Measurements from ENCODE around the gene ABCG5.

The ABCG5 gene

DNA sequence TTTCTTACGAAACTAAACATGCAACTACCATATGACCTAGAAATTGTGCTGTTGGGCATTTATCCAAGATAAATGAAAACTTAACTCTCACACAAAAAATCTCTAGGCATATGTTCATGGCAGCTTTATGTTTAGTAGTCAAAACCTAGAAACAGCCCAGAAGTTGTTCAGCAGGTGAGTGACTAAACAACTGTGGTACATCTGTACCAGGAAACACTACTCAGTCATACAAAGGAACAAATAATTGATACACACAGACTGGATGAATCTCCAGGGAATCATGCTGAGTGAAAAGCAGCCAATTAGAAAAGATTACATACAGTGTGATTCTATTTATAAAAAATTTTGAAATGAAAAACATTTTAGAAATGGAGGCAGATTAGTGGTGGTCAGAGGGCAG is 35.5 kb downstream of the ABCG5 start:
- DNase-seq: no peak

DNA sequence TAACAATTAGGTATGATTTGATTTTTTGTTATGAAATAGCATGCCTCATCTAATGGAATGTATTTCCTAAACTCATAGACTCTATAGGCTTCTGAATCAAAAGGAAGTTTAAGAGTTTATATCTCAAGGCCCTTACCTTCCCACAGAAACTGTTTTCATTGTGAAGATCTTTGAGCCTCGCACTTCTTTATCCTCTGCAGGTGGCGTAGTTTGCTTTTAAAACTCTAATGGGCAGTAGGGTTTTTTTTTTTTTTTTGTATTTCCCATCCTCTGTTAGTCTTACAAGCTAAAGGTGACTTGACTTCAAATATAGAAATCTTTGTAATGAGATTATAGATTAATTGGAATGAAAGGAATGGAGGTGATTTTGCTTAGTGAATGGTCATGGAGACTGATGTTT is 36.5 kb downstream of the ABCG5 start:
- DNase-seq: no peak

DNA sequence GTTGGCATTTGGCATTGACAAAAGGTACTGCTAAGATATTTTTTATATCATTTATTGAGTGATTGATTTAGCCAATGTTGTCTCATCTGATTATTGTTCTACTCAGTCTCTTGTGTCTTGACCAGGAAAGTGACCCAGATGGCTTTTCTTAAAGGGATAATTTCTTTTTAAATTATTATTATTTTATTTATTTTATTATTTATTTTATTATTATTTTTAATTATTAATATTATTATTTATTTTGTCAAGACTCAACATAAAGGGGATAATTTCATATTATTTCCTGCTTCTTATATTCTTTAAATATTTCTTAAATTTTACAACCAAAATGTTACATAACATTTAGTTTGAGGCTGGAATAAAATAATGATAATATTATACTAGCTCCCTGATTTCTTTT is 37.7 kb downstream of the ABCG5 start:
- no peak for DNase-seq

DNA sequence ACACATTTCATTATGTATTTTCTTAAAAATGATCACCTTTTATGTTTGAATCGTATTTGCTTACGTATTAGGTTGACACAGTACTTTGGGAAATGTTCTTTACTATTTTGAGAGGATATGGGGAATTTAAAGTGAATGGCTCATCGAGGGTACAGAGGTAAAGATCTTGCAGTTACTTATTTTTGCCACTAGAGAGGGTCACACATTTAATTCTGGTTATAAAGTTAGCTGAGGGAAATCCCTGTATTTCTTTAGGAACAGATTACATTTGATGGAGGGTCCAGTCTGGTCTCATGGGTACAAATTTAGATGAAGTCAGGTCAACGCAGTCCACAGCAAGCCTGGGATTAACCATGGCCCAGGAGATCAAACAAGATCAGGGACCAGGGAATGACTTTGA is 40.3 kb downstream of the ABCG5 start:
- DNase-seq: no peak

DNA sequence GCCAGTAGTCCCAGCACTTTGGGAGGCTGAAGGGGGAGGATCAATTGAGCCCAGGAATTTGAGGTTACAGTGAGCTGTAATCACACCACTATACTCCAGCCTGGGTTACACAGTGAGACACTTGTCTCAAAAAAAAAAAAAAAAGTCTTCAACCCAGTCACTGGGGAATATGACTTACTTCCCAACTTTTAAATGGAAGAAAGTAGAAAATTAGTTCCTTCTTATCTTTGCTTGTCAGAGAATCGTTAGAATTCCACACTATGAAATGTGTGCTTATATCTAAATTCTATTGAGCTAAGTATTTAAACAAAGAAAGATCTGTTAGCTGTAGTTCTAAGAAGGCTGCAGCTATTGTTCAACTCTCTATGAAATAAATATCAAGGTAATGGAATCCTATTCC is 42.4 kb downstream of the ABCG5 start:
- no peak for DNase-seq

DNA sequence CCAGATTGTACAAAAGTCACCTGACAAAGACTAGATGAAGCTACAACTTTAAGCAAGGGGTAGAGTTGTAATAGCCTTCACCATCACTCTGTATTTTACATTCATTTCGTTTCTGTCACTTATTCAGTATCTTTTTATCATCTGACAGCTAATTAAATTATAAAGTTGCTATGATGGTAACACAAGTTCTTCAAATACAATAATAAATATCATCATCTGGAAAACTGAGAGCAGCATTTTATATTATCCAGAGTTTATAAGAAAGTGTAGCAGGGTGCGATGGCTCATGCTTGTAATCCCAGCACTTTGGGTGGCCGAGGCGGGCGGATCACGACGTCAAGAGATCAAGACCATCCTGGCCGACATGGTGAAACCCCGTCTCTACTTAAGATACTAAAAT is 43.7 kb downstream of the ABCG5 start:
- DNase-seq: no peak

DNA sequence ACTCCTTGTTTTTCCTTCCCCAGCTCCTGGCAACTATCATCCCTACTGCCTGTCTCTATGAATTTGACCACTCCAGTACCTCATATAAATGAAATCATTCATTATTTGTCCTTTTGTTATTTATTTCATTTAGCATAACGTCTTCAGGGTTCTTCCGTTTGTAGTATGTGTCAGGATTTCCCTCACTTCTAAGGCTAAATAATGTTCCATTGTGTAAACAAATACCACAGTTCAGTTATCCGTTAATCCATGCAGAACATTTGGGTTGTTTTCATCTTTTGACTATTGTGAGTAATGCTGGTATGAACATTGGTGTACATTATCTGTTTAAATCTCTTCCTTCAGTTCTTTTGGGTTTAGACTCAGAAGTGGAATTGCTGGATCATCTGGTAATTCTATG is 46.0 kb downstream of the ABCG5 start:
- no peak for DNase-seq

DNA sequence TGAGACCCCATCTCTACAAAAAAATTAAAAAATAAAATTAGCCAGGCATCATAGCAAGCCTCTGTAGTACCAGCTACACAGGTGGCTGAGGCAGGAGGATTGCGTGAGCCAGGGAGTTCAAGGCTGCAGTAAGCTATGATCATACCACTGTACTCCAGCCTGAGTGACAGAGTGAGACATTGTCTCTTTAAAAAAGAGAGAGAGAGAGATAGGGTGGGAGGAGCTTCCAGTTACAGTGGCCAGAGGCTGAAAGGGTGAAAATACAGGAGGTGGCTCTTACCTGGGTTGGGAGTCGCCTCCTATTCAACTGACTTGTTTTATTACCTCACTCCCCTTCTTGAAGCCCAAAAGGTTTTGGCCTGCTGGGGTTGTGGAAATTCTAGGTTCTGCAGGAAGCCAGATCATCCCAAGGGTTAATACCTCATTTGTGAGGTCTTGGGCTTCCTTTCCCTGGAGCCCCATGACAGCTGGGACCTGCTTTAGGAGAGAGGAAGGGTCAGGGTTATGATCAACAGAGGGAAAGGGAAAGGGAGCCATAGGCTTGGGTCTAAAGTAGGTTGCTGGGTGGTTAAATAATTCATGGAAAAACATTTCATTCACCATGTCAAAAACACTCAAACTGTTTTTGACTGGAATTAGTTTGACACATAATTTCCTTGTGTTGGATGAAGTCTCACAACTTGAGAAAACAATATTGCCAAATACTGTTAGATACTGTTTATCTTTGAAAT is 47.4 kb downstream of the ABCG5 start:
- DNase-seq: no peak

DNA sequence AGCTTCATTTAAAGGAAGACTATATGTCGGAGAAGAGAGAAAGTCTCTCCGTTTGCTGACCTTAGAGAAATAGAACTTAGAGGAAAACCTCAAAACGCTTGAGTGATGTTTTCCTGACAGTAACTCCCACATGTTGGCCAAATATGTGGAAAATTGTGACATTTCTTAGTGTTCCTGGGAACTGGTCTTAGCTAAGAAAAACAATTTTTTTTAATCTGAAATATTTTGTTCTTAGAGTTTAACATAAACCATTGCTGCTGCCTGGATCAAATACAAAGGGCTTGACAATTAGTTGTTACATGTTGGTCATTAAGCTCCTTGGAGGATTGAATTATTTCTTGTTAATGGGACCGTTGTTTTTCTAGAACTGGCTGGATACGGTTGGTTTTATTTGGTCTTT is 48.5 kb downstream of the ABCG5 start:
- no peak for DNase-seq

DNA sequence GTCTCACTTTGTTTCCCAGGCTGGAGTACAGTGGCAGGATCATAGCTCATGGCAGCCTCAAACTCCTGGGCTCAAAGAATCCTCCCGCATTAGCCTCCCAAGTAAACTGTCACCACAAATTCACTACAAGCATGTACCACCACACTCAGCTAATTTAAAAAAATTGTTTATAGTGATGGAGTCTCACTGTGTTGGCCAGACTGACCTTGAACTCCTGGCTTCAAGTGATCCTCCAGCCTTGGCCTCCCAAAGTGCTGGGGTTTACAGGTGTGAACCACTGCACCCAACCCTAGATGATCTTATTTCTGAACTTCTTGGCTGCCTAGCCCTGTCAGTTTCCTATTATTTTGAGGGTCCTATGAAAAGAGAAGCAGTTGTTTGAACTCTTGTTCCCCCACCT is 50.0 kb downstream of the ABCG5 start:
- no peak for DNase-seq

DNA sequence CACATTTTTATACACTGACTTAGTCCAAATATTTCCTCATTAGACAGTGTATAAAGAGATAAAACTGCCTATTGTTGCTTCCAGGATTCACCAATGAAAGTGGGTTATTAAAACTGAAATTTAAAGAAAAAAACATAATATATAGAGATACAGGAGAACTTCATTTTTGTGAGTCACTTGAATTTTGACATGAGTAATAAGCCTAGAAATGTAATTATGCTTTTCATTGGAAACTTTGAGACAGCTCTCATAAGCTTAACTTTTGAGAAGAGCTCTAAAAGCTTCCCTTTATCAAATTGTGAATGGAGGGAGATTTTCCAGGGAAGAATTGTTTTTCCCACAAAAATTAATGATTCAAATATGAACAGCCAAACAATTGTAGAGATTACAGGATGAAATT is 50.7 kb downstream of the ABCG5 start:
- no peak for DNase-seq

DNA sequence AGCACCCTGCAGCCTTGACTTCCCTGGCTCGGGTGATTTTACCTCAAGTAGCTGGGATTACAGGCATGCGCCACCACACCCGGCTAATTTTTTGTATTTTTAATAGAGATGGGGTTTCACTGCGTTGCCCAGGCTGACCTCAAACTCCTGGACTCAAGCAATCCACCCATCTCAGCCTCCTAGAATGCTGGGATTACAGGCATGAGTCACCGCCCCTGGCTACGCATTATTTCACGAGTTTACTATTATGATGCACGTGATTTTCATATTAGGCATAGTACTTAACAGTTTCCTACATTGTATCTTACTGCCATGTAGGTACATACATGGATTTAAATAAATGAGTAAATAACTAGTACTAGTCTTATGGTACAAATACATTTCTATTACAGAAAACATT is 60.4 kb downstream of the ABCG5 start:
- DNase-seq: no peak

DNA sequence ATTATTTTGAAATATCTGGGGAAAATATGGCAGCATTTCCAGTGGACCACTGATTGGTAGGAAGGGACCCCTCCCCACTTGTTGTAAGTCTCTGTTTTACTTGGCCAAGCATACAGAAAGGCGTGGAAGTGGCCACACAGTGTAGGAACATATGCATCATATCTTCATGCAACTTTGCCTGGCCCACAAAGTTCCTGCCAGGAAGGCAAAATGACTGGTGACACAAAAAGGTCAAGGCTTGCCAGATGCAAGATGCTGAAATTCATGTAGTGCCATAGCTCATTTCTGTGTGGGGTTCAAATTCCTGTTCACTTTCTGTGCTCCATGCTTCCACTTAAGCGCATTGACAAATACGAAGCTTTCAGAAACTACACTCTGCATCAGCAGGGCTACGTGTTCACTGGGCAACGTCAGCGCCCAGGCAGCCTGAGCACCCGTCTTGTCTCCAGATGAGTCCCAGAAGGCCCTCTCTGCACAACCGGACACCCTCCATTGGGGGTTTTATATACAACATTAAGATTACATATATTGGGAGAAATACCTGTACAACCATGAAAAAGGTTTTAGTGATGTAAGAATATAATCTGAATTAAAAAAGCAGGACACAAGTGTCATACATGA is 61.2 kb downstream of the ABCG5 start:
- no peak for DNase-seq

DNA sequence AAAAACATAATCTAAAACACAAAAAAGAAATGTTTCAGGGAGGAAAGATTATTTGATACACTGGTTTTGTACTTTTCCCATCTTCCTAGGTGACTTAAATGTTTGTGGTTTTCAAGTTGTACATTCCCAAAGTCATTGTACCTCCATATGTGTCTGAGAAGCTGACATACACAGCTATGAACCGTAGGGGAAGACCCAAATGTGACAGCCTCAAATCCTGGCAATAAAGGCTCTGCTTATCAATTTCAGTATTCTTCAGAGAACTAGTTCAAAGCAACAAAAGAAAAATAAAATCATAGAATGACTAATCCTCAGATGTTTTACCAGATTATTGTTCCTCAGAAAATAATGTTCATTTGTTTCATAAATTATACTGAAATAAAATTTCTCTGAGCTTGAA is 62.3 kb downstream of the ABCG5 start:
- no peak for DNase-seq

DNA sequence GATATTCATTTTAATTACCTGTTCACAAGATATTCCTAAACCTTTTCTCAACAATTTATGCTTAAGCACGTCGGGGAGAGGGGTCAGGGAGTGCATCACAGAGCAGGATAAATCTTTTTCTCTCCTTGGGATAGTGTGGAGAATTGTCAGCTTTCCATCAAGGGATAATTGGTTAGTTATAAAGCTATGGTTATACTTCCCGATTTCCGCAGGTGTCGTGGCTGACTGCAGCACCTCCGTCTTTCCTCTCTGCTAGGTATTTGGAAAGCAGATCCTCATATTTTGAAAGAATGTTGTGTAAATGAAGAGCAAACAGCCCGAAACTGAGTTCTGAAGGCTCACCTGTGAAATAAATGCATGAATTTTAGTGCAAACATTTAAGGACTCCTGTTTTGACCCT is 64.0 kb downstream of the ABCG5 start:
- no peak for DNase-seq

DNA sequence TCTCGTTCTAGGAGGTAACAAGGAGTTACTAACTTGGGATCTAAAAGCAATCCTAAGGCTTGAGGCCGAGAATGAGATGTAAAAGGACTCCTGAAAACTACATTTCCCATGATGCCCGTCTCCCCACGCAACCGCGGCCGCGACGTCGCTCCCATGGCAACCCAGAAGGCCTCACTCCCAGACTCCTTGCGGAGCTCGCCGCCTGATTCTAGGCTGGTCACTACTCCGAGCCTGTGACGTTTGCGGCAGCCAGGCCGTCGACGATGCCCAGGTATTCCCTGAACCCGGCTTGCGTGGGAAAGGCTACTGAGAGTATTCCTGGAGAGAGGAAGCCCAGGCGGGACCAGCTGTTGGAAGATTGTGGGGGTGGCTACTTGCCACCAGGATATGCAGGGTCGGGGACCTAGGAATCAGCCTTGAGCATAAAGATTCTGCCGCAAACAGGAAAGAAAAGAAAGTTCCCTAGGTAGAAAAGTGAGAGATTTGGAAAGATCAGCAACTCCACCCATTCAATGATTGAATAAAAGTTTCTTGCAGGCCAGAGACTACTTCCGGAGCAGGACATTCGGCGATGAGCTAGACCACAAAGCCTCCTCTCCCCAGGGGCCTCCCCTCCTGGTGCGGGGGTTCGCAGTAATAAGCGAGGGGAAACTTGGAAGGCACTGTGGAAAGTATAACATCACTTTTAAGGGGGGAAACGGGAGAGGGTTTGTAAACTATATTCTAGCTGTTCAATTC is 64.6 kb downstream of the ABCG5 start, which contains the start of gene DYNC2LI1:
Gene DYNC2LI1, plus strand, starts transcription at position 164 of the 738 bp plus-strand sequence. Its CDS starts 100 bp downstream, at position 264.
- DNase-seq: peak; percentile 47 to 63 (median 54)

DNA sequence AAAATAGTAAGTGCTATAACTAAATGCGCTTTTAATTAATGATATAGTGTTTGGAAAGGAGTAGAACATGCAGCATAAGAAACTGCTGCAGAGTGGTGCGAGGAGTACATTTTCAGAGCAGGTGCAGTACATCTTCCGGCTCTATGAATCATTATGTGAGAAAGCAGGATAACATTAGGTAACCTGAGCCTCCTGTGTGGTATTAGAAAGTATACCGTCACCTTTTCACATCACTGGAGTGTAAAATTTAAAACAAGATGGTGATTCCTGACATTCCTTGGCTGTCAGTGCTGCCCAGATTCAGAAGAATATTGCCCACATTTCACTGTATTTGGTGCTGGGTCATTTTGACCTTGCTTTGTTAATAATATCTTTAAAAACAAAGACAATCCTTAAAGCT is 72.6 kb downstream of the ABCG5 start:
- DNase-seq: no peak

DNA sequence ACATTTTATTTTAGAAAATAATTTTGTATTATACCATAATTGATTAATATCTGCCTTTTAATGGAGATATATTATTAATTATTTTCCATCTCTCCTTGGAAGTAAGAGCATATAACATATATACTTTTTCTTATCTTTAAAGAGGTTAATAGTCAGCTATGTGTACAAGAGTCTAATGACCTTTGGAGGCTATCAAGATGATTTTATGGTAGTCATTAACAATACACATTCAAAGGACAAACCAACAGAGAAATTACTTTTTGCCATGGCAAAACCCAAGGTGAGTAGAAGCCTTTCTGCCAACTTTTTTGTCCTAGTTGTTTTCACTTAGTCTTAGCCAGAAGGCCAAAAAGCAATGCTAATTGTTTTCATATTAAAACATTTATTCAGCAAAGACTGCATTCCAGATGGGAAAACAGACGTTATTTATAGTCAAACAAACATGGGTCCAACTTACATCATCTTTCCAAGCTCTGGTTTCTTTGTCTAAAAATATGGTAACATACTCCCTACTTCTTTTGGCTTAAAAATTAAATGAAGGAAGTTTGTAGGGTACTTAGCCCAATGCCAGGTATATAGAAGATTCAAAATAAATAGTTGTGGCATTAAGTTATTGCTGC is 74.4 kb downstream of the ABCG5 start:
- no peak for DNase-seq

DNA sequence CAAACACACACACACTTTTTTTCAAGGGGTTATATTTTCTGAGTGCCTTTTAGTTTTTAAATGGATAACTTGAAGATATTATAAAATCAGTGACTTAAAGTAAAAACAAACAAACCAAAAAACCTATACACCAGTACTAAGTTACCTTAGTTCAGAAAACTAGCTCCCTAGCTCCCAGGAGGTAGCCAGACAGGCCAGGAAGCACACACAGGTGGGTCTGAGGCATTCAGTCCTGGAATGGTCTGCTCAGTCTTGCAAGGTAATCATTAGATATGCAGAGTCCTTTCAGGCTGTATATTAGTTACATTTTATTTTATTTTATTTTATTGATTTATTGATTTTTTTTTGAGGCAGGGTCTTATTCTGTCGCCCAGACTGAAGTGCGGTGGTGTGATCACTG is 75.5 kb downstream of the ABCG5 start:
- DNase-seq: no peak

Measured in activated CD4-positive, CD25-positive, alpha-beta regulatory T cell (primary cell).